Measurements from ENCODE around the gene RIN3. TPM values are rescaled to one million over a fixed set of nuclear protein-coding genes. Genes with fewer than 3 reads are reported as not detected.
A peak's percentile ranks its signal among the peaks of the same experiment; 100 is the strongest.
"Not testable (repeated sequence)": the region's sequence is repeated elsewhere in the genome, so short reads cannot be mapped to it uniquely, and the experiment has no call there.

Gene RIN3
- total RNA-seq, 1 experiment from 2014 or later = 1.7 TPM

GRCh38 chr14:92663049-92663448 lies 149.5 kb downstream of the RIN3 start:
- DNase-seq (ENCODE audit: low spot score) = no peak

- no peak for DNase-seq (ENCODE audit: low spot score)
Measured at GRCh38 chr14:92665661-92666110, 152.1 kb downstream of the RIN3 start.

GRCh38 chr14:92666251-92666650 lies 152.7 kb downstream of the RIN3 start:
- DNase-seq (ENCODE audit: low spot score) = no peak

GRCh38 chr14:92668276-92668973 lies 154.8 kb downstream of the RIN3 start:
- DNase-seq (ENCODE audit: low spot score) = no peak

GRCh38 chr14:92670160-92670559 lies 156.6 kb downstream of the RIN3 start:
- peak; percentile 55 for DNase-seq (ENCODE audit: low spot score)

GRCh38 chr14:92670643-92671366 lies 157.2 kb downstream of the RIN3 start:
- no peak for DNase-seq (ENCODE audit: low spot score)

DNA sequence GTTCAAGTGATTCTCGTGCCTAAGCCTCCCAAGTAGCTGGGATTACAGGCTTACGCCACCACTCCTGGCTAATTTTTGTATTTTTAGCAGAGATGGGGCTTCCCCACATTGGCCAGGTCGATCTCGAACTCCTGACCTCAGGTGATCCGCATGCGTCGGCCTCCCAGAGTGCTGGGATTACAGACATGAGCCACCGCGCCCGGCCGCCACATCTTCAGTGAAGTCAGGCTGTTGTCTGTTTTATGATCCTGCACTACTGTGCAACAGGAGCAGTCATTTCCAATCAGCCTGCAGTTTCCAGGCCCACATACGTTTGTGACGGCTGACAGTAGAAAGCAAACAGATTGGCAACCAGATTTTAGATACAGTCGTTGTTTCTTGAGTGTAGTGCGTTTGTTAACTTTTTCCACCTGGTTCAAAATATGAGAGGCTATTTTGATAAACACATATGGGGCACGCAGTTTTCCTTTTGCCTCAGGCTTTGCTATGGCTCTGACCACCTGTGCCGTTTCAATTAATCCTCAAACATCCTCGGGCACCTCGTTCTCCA lies 160.1 kb downstream of the RIN3 start:
- DNase-seq (ENCODE audit: low spot score) = no peak

DNA sequence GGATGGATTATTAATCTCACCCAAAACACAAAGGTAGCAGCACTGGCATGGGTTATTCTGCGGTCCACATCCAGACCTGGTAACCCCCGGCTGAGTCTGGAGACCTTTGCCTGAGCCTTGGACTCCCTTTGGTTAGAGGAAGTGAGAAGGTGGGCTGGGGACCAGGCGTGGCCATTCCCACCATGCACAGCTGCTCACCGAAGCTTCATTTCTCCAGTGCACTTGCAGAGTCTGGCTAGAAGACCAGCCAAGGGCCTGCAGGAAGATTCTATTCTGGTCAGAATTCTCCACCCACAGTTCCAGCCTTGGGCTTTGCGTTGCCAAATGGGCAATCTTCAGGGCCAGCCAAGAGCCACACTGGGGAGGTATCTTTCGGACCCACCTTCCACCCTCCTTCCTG lies 161.8 kb downstream of the RIN3 start:
- no peak for DNase-seq (ENCODE audit: low spot score)

DNA sequence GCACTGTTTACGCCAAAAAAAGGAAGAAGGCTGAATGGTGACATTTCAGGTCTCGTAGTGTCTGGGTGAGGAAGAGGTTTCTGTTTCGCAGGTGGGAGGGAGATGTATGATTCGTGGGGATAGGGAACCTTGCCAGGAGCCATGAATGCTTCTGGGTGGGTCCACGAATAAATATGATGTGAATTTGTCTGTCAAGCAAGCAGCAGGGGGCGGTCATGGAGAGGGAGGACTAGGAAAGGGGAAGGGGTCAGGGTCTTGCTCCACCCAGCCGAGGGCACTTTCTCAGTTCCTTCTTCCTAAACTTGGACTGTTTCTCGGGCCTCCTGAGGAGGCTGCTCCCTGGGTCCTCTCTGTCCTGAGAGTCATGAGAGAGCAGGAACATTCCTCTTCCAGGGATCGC lies 162.4 kb downstream of the RIN3 start:
- DNase-seq (ENCODE audit: low spot score) = no peak

DNA sequence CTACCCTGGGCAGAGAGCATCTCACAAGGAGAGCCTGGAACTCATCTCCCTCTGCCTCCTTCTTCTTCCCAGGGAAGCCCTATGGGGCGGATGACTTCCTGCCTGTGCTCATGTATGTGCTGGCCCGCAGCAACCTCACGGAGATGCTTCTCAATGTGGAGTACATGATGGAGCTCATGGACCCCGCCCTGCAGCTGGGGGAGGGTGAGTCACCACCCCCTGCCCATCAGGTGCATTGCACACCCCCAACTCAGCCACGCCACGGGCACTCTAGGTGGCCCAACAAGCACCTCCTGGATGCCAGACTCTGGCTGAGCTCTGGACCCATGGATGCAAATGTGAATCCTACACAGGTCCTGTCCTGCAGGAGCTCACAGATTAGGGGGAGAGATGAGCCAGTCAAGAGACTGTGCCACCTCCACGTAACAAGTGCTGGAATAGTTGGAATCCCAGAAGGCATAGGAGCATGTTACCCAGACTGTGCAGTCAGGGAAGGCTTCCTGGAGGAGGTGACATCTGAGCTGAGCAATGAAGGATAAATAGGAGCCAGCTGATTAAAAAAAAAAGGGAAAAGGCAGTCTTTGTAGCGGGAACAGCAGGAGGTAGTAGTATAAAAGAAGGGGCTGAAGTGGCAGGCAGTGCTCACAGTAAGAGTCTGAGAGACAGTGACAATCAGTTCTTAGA lies 163.0 kb downstream of the RIN3 start:
- no peak for DNase-seq (ENCODE audit: low spot score)

- no peak for DNase-seq (ENCODE audit: low spot score)
Measured at GRCh38 chr14:92677087-92677668, 163.6 kb downstream of the RIN3 start.

- no peak for DNase-seq (ENCODE audit: low spot score)
Measured at GRCh38 chr14:92677955-92678354, 164.4 kb downstream of the RIN3 start.

DNA sequence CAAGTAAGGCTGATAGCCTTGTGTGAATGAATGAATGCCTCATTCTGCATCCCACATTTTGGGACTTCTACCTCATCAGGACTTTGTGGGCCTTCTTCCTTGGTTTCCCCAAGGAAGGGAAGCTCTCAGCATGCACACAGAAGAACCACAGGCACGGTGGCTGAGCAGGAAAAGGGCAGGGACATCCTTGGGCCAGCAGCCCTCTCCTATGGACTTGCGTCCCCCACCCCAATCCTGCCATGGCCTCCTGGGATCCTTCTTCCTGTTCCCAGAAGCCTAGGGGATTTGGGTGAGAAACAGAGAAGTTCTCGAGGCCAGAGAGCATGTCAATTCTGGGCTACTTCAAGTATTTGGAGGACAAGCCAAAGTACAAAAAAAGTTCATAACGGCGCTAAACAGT lies 165.2 kb downstream of the RIN3 start:
- DNase-seq (ENCODE audit: low spot score) = no peak

GRCh38 chr14:92679246-92679645 lies 165.7 kb downstream of the RIN3 start:
- no peak for DNase-seq (ENCODE audit: low spot score)

DNA sequence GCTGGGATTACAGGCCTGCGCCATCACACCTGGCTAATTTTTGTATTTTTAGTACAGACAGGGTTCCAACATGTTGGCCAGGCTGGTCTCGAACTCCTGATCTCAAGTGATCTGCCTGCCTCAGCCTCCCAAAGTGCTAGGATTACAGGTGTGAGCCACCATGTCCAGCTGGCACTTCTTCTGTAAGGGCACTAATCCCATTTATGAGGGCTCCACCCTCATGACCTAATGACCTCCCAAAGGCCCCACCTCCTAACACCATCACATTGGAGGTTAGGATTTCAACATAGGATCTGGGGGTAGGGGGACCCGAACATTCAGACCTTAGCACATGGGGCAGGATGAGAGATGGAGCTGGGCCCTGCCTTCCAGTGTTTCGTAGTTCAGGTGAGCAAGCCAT lies 166.7 kb downstream of the RIN3 start:
- DNase-seq (ENCODE audit: low spot score) = not testable (repeated sequence)

DNA sequence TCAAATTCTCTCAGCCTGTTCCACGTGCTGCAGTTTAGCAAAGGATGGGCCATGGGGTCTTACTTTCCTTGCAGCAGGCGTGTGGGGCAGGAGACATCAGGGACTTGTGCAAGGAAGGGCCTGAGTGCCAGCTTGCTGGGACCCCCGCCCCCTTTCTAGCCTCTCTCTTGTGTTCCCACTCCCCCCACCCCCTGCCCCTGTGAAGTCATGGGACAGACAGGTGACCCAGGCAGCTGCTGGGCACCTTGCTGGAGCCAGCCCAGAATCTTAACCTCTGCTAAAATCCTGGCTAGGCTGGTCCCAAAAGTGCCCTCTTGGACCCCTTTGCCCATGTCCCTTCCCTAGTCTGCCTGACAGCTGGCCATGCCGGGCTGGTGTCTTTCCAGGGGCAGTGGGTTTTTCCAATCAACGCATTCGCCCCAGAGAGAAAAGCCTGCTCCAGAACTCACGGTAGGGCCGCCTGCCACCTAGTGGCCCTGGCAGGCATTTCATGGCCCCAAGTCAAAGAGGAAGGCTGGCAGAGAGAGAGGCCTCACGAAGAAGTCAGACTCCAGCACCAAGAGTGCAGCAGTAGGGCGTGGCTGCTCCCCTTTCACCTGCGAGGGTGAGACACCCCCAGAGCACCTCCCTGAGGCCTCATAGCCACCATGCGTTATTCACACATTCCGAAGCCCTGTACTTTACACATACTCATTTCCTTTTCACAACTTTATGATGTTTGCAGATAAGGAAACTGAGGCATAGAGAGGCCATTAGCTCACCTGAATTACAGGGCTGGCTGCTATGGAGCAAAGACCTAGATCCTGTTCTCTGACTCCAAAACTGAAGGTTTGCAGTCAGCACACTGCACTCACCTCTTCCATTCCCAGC lies 167.4 kb downstream of the RIN3 start:
- peak; percentile 44 for DNase-seq (ENCODE audit: low spot score)

- DNase-seq (ENCODE audit: low spot score) = no peak
Measured at GRCh38 chr14:92683041-92683440, 169.5 kb downstream of the RIN3 start.

DNA sequence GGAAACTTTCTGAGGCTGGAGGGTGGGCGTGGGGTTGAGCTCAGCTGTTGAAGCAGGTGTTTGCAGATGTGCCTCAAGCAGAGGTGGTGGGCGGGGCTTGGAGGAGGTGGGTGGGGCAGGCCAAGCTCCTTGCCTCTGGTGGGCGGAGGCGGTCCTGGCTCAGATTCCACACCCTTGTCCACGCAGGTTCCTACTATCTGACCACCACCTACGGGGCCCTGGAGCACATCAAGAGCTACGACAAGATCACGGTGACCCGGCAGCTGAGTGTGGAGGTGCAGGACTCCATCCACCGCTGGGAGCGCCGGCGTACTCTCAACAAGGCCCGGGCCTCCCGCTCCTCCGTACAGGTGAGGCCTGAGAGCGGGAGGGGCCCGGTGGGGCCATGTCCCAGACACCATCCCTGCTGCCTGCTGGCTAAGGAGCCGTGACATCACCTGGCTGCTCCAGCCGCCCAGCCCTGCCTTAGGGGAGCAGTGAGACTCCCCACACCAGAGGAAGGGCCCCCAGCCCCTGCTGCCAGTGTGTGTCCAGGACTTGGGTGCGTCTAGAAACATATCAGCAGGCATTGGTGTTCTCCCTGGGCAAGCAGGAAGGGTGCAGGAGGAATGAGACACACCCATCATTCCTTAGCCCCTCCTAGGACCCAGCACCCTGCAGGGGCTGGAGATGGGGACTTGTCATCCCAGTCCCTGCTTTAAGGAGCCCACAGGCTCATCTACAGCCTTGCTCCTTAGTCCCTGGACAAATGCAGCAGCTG lies 171.4 kb downstream of the RIN3 start:
- DNase-seq (ENCODE audit: low spot score) = no peak

DNA sequence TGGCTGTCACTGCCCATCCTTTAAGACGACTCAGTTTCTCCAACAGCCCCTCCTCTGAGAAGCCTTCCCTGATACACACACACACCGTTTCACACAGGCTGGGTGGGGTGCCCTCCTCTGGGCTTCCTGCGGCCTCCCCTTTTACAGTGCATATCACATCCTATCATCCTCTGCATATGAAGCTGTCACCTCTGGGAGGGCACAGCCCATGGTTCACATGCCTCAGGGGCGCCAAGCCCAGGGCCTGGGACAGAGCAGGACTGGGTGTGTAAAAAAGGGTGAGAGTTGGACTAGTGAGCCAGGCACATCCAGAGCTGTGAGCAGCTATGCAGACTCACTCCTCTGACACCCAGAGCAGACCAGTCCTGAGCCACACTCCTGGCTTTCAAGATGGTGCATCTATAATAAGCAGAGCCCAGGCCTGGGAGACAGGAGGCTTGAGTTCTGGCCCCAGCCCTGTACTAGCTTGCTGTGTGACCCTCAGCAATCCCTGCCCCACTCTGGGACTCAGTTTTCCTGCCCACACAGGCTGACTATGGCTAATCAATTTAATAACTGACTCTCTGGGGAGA lies 172.3 kb downstream of the RIN3 start:
- no peak for DNase-seq (ENCODE audit: low spot score)

DNA sequence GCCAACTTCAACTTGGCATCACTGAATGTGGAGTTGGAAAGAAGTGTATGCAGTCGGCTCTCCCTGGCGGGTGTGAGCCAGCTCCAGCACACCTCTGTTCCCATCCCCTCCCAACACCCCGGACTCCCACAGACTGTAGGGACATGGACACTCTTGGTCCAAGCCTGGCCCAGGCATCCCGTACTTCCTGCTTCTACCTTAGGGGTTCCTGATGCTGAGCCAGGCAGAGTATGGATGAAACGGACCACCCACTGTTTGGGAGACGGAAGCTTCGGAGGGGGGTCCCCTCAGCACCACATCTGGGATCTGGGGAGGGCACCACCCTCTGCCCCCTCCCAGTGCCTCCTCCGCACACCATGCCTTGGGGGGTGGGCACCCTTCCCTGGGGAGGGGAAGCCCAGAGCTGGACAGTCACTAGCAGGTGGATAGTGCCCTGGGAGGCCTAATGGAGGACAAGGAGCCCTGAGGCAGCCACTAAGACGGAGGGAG lies 172.9 kb downstream of the RIN3 start:
- no peak for DNase-seq (ENCODE audit: low spot score)
